Dedifferentiated amniotic fluid mesenchymal stem cell (primary cell): Measurements from ENCODE around the gene ZNF418.
"Not testable (repeated sequence)": the region's sequence is repeated elsewhere in the genome, so short reads cannot be mapped to it uniquely, and the experiment has no call there.

ENCODE experiments used
- DNase-seq: peaks from one replicate; pipeline ENCODE4 v3.0.0-alpha.2; 2016; ENCODE audit errors: extremely low spot score

Gene ZNF418

DNA sequence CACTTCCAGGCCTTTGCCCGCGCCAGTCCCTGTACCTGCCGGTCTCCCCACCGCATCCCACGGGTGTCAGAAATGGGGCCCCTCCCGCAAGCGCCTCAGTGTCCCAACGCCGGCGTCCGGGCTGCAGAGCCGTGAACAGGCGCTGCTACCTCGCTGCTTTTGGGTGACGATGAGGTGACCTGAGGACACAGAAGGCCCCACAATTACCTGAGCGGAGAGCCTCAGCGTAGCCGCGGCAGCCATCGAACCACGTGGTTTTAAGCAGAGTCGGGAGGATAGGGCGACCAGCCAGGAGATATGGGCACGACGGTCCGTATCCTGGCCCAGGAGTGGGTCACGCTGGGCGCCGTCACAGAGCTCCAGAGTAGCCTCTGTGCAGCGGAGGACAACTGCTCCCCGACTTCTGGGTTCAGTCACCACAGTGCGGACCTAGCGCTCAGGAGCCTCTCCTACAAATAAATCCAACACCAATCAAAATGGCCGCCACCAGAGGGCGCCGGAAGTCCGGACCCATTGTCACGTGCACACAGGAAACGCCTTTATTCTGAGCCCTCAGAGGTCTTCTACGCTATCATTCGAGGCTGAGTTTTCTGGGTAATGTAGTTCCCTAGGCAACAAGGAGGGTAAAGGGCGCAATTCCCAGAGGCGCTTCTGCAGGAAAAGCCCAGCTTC lies 46.5 kb downstream of the ZNF418 start, which contains the start of gene ZNF814:
ZNF814 (minus strand) TSS at position 478 of the 672 bp plus-strand sequence; CDS start at position 243, 235 bp downstream.
- DNase-seq: peak; percentile 79

DNA sequence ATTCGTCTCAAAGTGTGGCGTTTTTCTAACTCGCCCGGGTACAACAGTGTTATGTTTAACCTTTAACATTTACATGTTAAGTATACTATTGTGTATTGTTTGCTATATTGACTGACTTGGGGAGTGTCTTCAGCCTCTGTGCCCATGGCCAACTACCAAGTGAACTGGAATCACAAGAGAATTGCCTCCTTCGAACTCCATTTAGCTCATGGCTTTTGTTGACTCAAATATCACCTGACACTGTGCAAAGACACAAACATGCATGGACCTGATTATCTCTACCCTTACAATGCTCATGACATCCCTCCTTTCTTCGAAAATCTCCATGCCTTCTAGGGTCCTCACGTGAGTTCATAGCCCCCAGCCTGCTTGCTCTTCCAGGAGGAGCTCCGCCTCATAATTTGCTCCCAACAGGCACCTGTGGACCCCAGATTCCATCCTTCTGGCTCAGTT lies 47.1 kb downstream of the ZNF418 start:
- DNase-seq: no peak

GRCh38 chr19:57887195-57887941 lies 47.8 kb downstream of the ZNF418 start:
- DNase-seq: no peak

DNA sequence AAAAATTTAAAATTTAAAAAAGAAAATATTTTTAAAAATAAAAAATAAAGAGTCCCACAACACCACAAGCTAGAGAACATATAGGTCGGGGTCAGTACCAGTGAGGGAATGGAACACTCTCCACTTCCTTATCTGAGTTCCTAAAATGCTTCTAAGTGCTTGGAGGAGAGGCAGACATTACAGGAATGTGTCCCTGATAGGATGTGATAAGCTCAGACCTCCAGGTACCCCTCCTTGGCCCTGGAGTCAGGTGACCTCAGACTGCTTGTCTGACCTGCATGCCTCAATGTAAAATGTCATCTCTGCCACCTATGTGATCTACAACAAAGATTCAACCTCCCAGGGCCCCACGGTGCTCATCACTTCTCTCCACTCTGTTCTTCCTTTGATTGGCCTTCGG lies 49.2 kb downstream of the ZNF418 start:
- no peak for DNase-seq

- DNase-seq: not testable (repeated sequence)
Measured at GRCh38 chr19:57873883-57874799, 61.1 kb downstream of the ZNF418 start.

GRCh38 chr19:57872450-57872849 lies 62.8 kb downstream of the ZNF418 start:
- no peak for DNase-seq
